AG10803 (cell line): Measurements from ENCODE around the gene ADRA2B.
"Not testable (repeated sequence)": the region's sequence is repeated elsewhere in the genome, so short reads cannot be mapped to it uniquely, and the experiment has no call there.

ENCODE experiments used
- DNase-seq: peaks from one replicate; pipeline ENCODE4 v3.0.0; 2010; ENCODE audit warnings: low read depth
- H3K4me3 ChIP-seq: 2 replicates; pipeline ENCODE4 v1.5.1; 2011; ENCODE audit warnings: mild to moderate bottlenecking, low read length, control low read depth
- TF ChIP-seq, protein P1 (sequence below): conservative IDR thresholded peaks from 2 replicates; pipeline ENCODE4 v1.5.1; 2011; ENCODE audit warnings: mild to moderate bottlenecking, low read length, control low read depth, inconsistent platforms

The ADRA2B gene

DNA sequence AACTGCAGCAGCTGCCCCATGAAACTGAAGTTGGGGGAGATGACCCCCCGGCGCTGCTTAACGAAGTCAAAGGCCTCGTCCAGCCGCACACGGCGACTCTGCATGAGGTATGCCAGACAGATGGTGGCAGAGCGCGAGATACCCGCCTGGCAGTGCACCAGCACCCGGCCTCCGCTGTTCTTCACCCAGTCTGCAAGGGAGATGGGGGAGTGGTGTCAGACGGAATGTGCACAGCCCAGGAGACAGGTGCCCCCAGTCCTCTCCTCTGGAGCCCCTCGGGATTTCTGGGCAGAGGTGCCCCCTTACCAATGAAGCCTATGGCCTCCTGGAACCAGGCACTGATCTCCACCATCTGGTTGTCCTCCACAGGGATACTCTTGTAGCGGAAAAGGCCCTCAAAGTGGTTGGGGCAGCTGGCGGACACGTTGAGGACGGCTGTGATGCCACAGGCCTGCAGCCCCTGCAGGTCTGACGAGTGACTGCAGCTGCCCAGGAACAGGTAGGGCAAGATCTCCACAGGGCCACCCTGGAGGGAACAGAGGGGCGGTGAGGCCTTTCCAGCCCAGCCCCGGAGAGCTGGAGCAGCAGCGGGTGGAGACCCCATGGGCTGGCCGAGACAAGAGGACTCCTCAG, 27.6 kb upstream of the ADRA2B start:
- TF ChIP-seq, protein P1, sequence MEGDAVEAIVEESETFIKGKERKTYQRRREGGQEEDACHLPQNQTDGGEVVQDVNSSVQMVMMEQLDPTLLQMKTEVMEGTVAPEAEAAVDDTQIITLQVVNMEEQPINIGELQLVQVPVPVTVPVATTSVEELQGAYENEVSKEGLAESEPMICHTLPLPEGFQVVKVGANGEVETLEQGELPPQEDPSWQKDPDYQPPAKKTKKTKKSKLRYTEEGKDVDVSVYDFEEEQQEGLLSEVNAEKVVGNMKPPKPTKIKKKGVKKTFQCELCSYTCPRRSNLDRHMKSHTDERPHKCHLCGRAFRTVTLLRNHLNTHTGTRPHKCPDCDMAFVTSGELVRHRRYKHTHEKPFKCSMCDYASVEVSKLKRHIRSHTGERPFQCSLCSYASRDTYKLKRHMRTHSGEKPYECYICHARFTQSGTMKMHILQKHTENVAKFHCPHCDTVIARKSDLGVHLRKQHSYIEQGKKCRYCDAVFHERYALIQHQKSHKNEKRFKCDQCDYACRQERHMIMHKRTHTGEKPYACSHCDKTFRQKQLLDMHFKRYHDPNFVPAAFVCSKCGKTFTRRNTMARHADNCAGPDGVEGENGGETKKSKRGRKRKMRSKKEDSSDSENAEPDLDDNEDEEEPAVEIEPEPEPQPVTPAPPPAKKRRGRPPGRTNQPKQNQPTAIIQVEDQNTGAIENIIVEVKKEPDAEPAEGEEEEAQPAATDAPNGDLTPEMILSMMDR: no peak
- peak overlapping the region; percentile 54 for H3K4me3 ChIP-seq
- DNase-seq: no peak

DNA sequence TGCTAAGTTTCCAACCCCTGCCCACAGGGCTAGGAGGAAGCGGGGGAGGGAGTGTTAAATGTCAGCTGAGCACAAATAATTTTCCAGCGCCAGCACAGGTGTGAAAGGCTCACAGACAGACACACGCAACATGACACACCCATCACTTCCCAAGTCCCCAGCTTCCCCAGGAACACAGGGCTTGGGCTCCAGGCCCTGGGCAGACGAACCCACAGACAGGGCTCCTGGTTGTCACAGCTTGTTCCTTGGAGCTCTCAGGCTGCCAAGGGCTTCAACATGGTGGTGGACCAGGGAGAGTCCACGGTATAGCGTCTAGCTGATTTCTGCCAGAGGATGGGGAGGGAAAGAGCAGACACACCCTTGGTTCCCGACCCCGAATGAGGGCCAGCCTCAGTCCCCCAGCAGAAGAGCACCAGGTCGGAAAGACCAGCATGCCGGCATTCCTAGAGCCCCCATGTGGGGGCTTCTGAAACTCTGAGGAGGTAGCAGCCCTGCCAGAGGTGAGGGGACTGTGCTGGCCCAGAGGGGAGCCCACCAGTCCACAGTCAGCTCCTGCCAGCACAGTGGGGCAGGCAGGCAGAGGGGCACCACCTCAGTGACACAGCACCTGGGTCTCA, 27.0 kb upstream of the ADRA2B start:
- no peak overlapping the region for H3K4me3 ChIP-seq
- TF ChIP-seq, protein P1: no peak
- no peak for DNase-seq

DNA sequence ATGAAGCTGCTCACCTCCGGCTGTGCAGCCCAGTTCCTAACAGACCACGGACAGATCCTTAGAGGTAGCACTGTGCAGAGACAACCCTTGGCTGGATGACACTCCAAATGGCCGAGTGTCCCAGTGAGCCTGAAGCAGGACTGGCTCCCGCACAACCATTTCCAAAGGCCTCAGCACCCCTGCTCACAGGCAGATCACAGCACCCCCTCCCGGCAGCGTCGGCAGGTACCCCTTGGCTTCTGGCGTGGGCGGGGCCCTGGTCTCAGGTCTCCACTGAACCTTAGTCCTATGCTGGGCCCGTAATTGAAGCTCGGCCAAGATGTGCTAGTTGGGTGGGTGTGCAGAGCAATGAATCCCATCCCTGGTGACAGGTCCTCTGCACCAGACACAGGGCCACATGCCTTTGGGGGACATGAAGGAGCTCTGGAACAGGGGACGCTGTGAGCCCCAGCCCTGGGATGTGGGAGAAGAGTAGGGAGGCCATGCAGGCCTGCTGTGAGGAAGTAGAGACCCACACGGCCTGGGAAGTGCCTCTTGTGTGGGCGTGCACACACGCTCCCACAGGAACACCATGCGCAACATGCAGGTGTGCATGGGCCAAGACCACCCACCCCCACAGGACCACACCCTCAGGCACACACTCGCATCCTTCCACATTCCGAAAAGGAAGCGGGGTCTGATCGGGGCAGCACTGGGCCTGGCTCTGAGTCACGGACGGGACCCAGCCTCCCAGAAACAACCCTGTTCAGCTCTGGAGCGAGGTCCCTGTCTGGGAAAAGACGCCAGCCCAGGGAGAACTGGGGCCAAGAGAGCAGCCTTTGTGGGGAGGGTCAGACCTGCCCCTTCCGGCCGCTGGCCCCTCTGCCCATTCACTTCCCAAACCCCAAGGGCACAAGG, 26.1 kb upstream of the ADRA2B start:
- no peak for DNase-seq
- no peak overlapping the region for H3K4me3 ChIP-seq
- TF ChIP-seq, protein P1: no peak

DNA sequence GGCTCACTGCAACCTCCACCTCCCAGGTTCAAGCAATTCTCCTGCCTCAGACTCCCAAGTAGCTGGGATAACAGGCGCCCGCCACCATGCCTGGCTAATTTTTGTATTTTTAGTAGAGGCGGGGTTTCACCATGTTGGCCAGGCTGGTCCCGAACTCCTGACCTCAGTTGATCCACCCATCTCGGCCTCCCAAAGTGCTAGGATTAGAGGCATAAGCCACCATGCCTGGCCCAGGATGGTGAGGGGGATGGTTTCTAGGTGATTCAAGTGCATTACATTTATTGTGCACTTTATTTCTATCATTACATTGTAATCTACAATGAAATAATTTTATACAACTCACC, 25.2 kb upstream of the ADRA2B start:
- not testable (repeated sequence) for H3K4me3 ChIP-seq, DNase-seq

DNA sequence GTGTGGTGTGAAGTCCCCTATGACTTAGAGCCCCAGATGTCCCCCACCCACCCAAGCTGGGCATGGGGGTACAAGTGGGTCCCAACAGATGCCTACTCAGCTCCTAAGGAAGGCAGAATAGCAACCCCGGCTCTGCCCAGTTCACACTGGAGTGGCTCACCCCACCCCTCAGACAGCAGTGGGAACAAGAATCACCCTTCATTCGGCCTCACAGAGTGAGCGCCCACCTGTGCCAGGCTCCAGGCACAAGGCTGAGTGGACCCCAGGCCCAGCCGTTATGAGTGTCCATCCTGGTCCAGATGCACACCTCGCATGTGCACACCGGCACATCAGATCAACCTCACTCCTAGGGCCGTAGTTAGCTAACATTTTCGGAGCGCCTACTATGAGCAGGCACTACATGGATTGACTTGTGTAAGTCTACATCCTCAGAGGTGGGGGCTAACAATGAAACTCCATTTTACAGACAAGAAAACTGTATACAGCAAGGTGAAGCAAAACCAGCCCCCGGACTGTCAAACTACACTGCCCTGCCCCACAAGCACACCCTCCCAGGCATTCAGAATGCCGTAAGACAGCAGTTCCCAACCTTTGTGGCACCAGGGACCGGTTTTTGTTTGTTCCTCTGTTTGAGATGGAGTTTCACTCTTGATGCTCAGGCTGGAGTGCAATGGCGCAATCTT, 24.7 kb upstream of the ADRA2B start:
- TF ChIP-seq, protein P1: no peak
- DNase-seq: no peak
- H3K4me3 ChIP-seq: no peak overlapping the region

DNA sequence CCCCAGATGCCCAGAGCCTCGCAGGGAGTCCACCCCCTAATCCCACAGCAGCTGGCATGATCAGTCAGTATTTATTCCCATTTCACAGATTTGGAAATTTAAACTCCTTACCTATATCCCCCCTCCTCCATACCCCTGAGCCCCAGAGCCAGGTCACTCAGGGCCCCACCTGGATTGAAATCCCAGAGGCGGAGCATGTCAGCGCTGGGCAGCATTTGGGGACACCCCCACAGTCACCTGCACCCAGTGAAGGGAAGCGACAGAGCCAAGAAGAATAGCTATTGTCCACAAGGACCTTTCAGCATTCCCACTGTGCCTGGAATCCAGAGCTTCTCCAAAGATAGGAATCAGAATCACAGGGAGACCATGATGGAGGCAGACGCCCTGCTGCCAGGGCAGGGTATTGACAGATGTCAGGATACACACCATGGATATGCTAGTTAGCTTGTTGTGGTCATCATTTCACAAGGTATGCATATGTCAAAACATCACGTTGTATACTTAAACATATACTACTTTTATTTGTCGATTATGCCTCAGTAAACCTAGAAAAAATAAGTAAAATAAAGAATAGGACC, 22.9 kb upstream of the ADRA2B start:
- TF ChIP-seq, protein P1: no peak
- DNase-seq: no peak
- H3K4me3 ChIP-seq: no peak overlapping the region
